Measurements from ENCODE around the gene PRMT1.
"Not testable (repeated sequence)": the region's sequence is repeated elsewhere in the genome, so short reads cannot be mapped to it uniquely, and the experiment has no call there.

The PRMT1 gene

GRCh38 chr19:49677231-49677900, at the start of gene PRMT1:
TSS of gene PRMT1 (plus strand) at chr19:49677271. CDS start at chr19:49677281, 10 bp downstream.
- TF ChIP-seq CTCF (IDR thresholded peaks at IDR 0.05; ENCODE audit: insufficient read depth, low read length, missing control alignments), result no peak
- DNase-seq (ENCODE audit: low read depth, low spot score), result no peak
- H3K4me3 ChIP-seq (ENCODE audit: low read depth, low read length), result peak within 1 kb of the TSS; percentile 99
- ChIA-PET POLR2A (interaction anchor here (1.2 to 4.2 kb wide), 3 partner anchors 12 to 87 kb away, joined by 4 to 23 read pairs (median 17); partner anchors contain the start of genes BCL2L12, IRF3, RRAS and SCAF1), CTCF (interaction anchor here (0.6 to 5.9 kb wide), 9 partner anchors 8 to 175 kb away, joined by 3 to 39 read pairs (median 8); partner anchors contain the start of genes ADM5 and CPT1C)

DNA sequence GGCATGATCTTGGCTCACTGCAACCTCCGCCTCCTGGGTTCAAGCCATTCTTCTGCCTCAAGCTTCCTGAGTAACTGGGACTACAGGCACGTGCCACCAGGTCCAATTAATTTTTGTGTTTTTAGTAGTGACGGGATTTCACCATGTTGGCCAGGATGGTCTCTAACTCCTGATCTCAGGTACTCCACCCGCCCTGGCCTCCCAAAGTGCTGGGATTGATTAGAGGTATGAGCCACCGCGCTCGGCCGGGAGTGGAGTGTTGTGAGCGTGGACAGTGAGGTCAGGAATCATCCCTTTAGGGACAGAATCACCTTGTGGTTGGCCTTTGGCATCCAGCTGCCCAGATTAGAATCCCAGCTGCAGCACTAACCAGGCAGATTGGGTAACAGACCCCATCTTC, 47.4 kb upstream of the PRMT1 start:
- ChIA-PET POLR2A (no interaction called here), CTCF (interaction anchor here (0.7 to 1.5 kb wide), 2 partner anchors 9 to 51 kb away, joined by 3 read pairs; no protein-coding TSS in a partner anchor)
- TF ChIP-seq CTCF (IDR thresholded peaks at IDR 0.05; ENCODE audit: insufficient read depth, low read length, missing control alignments), result no peak
- H3K4me3 ChIP-seq (ENCODE audit: low read depth, low read length), result no peak overlapping the region
- DNase-seq (ENCODE audit: low read depth, low spot score), result no peak

- TF ChIP-seq CTCF (IDR thresholded peaks at IDR 0.05; ENCODE audit: insufficient read depth, low read length, missing control alignments), result no peak
- ChIA-PET CTCF (interaction anchor here (0.7 to 1.5 kb wide), 2 partner anchors 22 to 50 kb away, joined by 3 read pairs; no protein-coding TSS in a partner anchor), POLR2A (interaction anchor here (0.7 to 1.2 kb wide), 3 partner anchors 10 to 1008 kb away, joined by 3 to 7 read pairs (median 3); partner anchors contain the start of gene NOSIP)
- no peak overlapping the region for H3K4me3 ChIP-seq (ENCODE audit: low read depth, low read length)
- DNase-seq (ENCODE audit: low read depth, low spot score), result no peak
Measured at GRCh38 chr19:49631014-49631588, 46.0 kb upstream of the PRMT1 start.

- no peak for TF ChIP-seq CTCF (IDR thresholded peaks at IDR 0.05; ENCODE audit: insufficient read depth, low read length, missing control alignments)
- no peak overlapping the region for H3K4me3 ChIP-seq (ENCODE audit: low read depth, low read length)
- DNase-seq (ENCODE audit: low read depth, low spot score), result no peak
- ChIA-PET POLR2A (no interaction called here), CTCF (interaction anchor here (0.7 kb wide), 1 partner anchor 22 kb away, joined by 3 read pairs; no protein-coding TSS in a partner anchor)
Measured at GRCh38 chr19:49631610-49632192, 45.4 kb upstream of the PRMT1 start.

DNA sequence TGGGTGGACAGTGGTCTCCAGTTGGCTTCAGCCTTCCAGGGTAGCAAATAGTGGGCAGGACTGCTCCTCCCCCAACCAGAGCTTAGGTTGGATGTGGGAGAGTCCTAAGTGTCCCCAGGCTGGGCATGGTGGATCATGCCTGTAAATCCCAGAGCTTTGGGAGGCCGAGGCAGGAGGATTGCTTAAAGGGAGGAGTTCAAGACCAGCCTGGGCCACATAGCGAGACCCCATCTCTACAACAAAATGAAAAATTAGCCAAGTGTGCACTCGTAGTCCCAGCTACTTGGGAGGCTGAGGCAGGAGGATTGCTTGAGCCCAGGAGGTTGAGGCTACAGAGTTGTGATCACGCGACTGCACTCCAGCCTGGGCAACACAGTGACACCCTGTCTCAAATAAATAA, 44.5 kb upstream of the PRMT1 start:
- no peak for TF ChIP-seq CTCF (IDR thresholded peaks at IDR 0.05; ENCODE audit: insufficient read depth, low read length, missing control alignments)
- CTCF ChIA-PET, result no interaction called here
- no peak for DNase-seq (ENCODE audit: low read depth, low spot score)
- POLR2A ChIA-PET, result no interaction called here
- no peak overlapping the region for H3K4me3 ChIP-seq (ENCODE audit: low read depth, low read length)

- POLR2A ChIA-PET; DNase-seq (ENCODE audit: low read depth, low spot score); H3K4me3 ChIP-seq (ENCODE audit: low read depth, low read length); CTCF ChIA-PET: not testable (repeated sequence)
Measured at GRCh38 chr19:49633273-49633672, 43.8 kb upstream of the PRMT1 start.

Data from AG04449 (cell line).